C4-2B (cell line): Measurements from ENCODE around the gene AIFM1.

Source experiments
- CTCF ChIP-seq: fragments of 450-650 bp; conservative IDR thresholded peaks from 2 replicates; pipeline ENCODE4 v1.5.1; 2017; ENCODE audit warnings: mild to moderate bottlenecking
- ZFX ChIP-seq: fragments of 450-650 bp; IDR thresholded peaks from 2 replicates; pipeline ENCODE4 v1.6.1; 2017

- TF ChIP-seq CTCF (no peak), ZFX (no peak)
Measured at GRCh38 chrX:130080791-130081367, 84.8 kb downstream of the AIFM1 start.
